Fibroblast of skin of left biceps (primary cell): ENCODE measurements around the gene TSHZ2.
A peak's percentile ranks its signal among the peaks of the same experiment; 100 is the strongest.

ENCODE experiments used
- DNase-seq, 2 experiments: peaks; one replicate each; pipeline ENCODE4 v3.0.0-alpha.2; 2013; ENCODE audit warnings: low read depth in 2 of 2

The TSHZ2 gene, protein sequence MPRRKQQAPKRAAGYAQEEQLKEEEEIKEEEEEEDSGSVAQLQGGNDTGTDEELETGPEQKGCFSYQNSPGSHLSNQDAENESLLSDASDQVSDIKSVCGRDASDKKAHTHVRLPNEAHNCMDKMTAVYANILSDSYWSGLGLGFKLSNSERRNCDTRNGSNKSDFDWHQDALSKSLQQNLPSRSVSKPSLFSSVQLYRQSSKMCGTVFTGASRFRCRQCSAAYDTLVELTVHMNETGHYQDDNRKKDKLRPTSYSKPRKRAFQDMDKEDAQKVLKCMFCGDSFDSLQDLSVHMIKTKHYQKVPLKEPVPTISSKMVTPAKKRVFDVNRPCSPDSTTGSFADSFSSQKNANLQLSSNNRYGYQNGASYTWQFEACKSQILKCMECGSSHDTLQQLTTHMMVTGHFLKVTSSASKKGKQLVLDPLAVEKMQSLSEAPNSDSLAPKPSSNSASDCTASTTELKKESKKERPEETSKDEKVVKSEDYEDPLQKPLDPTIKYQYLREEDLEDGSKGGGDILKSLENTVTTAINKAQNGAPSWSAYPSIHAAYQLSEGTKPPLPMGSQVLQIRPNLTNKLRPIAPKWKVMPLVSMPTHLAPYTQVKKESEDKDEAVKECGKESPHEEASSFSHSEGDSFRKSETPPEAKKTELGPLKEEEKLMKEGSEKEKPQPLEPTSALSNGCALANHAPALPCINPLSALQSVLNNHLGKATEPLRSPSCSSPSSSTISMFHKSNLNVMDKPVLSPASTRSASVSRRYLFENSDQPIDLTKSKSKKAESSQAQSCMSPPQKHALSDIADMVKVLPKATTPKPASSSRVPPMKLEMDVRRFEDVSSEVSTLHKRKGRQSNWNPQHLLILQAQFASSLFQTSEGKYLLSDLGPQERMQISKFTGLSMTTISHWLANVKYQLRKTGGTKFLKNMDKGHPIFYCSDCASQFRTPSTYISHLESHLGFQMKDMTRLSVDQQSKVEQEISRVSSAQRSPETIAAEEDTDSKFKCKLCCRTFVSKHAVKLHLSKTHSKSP (N-terminal part only)

GRCh38 chr20:52972190-52972937 is at the start of gene TSHZ2:
Gene TSHZ2 (plus strand): TSS chr20:52972358. CDS start chr20:52973294, 936 bp downstream.
- DNase-seq, result peak; percentile 73 to 79

- no peak for DNase-seq
These were observed 49.7 kb upstream of the TSHZ2 start for GRCh38 chr20:52922436-52922835.

DNA sequence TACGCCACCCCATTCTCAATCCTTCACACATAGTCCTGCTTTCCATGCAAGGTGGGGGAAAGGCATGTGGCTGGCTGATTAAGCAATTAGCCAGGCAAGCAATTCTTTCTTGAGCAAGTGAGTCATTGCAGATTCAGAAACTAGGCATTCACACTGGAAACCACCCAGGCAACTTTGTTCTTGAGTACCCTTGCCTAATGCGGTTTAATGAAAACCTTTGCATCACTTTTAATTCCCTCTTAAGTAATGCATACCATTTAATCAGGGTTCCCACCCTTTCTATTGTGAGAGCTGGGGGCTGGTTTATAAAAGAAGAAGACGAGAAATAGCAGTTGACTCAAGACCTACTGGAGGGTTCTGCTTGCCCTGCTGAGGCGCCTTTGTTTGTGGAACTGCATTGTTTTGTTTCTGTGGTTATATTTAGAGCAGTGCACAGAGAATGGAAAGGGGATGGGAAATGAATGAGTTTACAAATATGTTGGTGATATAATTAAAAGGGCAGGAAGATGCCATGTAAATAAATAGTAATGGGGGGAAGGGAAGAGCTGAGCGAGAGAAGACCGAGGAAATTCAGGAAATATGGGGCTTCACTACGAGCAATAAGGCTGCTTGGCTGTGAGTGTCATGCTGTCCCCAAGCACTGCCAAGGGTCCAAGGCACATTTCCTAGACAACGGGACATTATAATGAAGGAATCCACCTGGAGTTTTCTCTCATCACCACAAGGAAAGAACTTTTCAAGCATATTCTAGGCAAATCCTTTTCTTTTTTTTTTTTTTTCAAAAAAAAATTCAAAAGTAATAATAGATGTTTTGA is 48.8 kb upstream of the TSHZ2 start:
- DNase-seq, result peak; percentile 96 to 97

GRCh38 chr20:52924411-52925271 is 47.5 kb upstream of the TSHZ2 start:
- no peak for DNase-seq

DNA sequence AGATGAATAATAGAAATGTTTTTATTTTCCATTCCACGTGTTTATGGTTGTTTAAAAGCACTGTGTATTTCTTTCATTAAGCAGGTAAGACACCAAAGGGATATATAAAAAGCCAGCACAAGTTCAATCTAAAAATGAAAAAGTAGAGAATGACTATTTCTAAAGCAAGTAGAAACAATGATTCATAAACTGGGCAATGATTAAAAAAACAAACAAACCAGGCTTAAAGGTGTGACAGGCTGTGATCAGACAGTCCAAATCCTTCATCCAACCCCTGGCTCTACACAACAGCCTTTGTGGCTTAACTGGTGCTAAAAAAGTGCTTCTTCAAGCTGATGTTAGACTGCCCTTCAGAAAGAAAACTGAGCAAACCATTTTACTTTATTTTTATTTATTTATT is 45.7 kb upstream of the TSHZ2 start:
- DNase-seq, result no peak

GRCh38 chr20:52933867-52934266 is 38.3 kb upstream of the TSHZ2 start:
- DNase-seq, result no peak

DNA sequence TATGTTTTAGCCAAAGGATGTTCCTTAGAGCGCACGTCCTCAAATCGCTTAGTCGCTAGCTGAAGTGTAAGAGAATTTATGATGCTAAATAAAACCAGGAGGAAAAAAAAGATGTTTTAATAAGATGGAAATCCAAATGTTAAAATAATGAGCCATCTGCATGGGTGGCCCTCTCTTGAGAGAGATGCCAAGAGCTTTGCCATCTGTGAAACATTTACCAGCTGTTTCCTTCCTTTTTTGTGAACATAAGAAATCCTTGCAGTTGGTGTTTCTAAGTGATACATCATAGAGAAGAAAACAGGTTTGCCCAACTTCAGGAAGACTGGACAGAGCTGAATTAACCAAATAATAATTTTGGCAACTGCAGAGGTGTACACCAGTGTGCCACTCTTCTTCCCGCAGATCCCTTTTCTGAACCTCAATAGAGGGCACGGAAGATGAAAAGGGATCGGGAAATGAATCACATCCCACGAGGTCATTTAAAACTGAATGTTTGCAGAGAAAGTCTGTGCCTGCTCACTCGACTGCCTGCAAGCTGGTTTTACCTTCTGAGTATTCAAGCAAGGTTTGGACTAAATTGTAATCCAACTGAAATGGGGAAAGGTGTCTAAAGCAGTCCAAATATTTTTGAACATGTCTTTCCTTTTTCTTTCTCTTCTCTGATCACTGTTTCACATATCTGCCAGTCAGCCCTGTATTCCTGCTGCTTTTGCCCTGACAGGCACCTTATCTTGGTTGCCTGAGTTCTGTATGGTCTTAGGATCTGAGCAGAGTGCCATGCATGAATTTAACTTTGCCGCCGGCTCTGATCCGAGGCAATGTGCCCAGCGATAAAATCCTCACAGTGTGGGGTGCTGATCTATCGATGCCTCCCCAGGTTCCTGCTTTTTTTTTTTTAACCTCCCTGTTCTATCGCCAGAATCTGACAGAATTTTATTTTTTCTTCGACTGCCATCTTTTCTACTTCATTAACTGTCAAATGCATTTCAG is 35.5 kb upstream of the TSHZ2 start:
- DNase-seq, result no peak

GRCh38 chr20:52937591-52938100 is 34.5 kb upstream of the TSHZ2 start:
- no peak for DNase-seq

GRCh38 chr20:52939141-52939540 is 33.0 kb upstream of the TSHZ2 start:
- DNase-seq, result no peak

- DNase-seq, result no peak
These were observed 30.4 kb upstream of the TSHZ2 start for GRCh38 chr20:52941808-52942207.

DNA sequence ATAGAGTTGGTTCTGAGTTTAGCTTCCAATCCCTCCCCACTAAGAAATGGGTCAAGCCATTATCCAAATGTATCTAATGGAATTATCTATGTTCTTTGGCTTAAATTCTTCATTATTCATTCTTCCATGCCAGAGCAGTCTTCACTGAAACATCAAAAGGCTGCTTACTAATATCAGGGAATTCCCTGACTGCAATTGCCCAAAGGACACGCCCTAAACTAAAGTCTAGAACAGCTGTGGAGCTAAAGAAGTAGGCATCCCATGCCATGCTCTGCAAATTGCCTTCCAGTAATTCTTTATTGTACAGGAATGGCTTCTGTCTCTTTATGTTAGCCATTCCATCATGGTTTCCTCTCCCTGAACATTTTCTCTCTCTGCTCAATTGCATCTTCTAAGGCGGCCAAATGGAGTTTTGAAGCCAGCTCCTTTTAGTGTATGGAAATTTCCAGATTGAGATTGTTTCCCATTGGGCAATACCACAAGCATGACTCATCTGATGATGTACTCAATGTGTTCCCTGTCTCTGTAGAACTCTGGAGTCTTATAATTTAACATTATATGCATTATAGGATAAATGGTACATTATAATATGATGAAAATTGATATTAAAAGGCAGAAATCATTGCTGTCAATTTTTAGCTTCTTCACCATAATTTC is 28.8 kb upstream of the TSHZ2 start:
- peak; percentile 60 to 64 for DNase-seq

GRCh38 chr20:52945268-52945667 is 26.9 kb upstream of the TSHZ2 start:
- no peak for DNase-seq

- no peak for DNase-seq
These were observed 26.2 kb upstream of the TSHZ2 start for GRCh38 chr20:52945862-52946522.

GRCh38 chr20:52948491-52948890 is 23.7 kb upstream of the TSHZ2 start:
- no peak for DNase-seq

- no peak for DNase-seq
These were observed 19.1 kb upstream of the TSHZ2 start for GRCh38 chr20:52953020-52953419.

- no peak for DNase-seq
These were observed 17.3 kb upstream of the TSHZ2 start for GRCh38 chr20:52954849-52955248.

- no peak for DNase-seq
These were observed 13.9 kb upstream of the TSHZ2 start for GRCh38 chr20:52958211-52958610.
